T-helper 2 cell (primary cell): ENCODE measurements around the gene SPAG6.
"Not testable (repeated sequence)": the region's sequence is repeated elsewhere in the genome, so short reads cannot be mapped to it uniquely, and the experiment has no call there.

Experiments used
- DNase-seq, 5 experiments: peaks; one replicate each; pipeline versions ENCODE4 v3.0.0 to v3.0.0-alpha.2; 2012 to 2022
- total RNA-seq, 2 donors: gene quantifications; one replicate each; lab custom pipeline; 2026; lab: John Stamatoyannopoulos, UW

Gene SPAG6
- total RNA-seq, result 0 to 0.13 reads per million in 2 donors

DNA sequence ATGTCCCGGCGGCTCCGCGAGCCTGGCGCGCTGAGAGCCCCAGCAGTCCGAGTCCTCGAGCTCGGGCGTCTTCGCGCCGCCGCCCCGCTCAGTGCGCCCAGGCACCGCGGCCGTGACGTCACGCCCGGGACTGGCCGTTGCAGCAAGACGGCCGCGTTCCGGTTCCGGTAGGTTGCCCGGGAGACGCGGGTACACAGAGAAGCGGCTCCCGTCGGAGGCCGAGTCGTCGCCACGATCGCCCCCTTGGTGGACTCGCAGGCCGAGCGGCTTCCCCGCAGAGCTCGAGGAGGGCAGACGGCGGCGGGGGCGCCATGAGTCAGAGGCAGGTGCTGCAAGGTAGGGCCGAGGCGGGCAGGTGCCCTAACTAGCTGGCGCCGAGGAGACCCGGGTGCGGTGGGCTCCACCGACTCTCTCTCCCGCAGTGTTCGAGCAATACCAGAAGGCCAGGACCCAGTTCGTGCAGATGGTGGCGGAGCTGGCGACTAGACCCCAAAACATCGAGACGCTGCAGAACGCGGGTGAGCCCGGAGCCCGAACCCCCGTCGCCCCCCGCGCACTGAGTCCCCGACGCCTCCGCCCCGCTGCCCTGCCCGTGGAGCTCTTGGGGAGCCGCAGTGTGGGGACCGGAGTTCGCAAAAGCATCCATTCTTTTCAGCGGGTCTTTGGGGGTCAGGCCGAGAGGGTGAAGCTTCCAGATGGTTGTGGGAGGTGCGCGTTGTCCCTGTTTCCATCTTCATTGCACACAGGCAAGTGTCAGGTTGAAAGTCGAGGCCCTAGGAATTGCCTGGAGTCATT is at the start of gene SPAG6:
Gene SPAG6 (plus strand): TSS at position 196 of the 795 bp plus-strand sequence. CDS start 116 bp downstream, at position 312.
- DNase-seq, result peak in 3 of 5 experiments; percentile 18 to 77 (median 23)

DNA sequence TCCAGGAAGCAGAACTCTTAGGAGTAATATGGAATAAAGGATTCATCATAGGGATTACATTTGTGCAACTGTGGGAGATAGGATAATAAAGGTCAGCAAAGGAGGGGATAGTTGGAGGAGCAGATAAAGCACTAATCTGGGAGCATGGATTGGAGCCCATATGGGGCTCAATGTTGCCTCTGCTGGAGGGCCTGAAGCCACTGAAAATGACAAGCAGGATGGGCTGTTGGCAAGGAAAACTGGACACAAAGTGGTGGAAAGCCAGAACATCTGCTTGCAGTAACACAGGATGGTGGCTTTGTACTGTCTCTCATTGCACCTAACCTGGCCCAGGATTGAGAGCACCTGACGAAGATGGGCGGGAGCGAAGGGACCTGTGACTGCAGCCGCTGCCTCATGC is 44.1 kb upstream of the SPAG6 start:
- DNase-seq, result no peak

DNA sequence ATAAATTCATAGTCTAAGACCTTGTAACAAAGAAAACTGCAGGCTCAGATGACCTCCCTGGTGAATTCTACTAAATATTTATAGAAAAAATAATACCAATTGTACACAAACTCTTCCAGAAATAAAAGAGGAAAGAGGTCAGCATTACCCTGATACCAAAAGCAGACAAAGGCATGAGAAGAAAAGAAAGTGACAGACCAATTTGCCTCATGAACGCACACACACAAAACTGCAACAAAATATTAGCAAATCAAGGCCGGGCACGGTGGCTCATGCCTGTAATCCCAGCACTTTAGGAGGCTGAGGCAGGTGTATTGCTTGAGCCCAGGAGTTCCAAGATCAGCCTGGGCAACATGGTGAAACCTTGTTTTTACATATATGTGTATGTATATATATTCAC is 41.8 kb upstream of the SPAG6 start:
- no peak for DNase-seq

DNA sequence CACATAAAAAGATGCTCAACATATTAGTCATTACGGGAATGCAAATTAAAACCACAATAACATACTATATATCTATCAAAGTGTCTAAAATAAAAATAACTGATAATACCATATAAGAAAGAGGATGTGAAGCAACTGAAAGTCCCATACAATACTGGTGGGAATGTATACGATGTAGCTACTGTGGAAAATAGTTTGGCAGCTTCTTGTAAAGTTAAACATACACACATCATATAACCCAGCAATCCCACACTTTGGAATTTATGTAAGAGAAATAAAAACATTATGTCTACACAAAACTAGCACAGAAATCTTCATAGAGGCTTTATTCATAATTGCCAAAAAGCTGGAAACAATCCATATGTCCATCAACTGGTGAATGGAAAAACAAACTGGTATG is 39.6 kb upstream of the SPAG6 start:
- DNase-seq, result no peak

DNA sequence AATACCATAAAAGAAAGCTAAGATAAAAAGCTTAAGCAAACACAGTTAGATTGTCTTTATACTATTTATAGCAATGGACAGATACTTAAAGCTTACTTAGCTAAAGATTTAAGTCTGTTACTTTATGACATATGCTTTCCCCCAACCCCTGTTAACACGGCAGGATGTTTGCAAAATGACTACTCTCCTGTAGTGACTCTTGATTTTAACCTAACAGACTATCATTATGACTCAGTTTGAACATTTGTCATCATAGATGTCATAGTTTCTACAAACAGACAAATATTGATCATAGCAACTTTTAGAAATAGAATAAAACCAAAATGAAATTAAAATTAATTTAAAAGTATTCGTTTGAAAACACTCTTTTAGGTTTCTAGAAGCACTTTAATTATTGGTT is 36.9 kb upstream of the SPAG6 start:
- peak in 1 of 5 experiments; percentile 93 for DNase-seq

DNA sequence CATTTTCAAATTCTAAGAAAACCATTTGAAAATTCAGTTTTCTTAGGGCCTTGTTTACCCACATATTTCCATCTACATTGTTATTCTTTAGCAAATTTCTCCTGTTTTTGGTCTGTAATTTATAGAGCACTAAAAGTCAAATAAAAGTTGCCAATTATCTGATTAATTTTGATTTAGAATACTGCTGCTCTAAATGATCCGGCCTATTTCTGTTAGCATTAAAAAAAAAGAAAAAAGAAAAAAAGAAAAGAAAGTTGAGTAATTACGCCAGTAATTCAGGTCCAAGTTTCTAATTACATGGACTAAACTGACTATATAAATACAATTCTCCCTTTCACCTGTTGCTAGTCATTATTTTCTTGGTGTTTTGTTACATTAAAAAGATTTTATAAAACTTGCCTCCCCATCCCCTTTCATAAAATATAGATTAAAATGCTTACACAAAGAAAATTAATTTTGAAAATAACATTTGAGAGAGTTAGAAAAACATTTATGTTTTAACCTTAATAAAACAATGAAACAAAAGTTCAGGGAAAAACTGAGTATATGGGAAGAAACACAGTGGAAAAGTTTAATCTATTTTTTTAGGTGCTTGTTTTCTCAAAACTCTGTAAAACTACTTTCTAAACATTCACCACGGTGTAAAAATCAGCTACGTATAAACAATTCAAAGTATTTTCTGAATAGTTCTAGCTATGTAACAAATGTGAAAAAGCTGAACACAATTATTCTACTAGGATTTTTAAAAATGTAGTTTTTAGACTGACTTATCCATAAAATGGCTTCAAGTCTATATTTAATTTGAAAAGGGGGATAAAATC is 35.9 kb upstream of the SPAG6 start:
- DNase-seq, result no peak

DNA sequence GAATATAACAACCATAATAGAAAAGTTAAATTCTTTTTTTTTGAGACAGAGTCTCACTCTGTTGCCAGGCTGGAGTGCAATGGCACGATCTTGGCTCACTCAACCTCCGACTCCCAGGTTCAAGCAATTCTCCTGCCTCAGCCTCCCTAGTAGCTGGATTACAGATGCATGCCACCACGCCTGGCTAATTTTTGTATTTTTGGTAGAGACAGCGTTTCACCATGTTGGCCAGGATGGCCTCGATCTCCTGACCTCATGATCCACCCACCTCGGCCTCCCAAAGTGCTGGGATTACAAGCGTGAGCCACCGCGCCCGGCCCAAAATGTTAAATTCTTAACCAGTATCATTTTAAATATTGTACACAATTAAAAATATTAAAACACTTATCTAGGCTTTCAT is 35.3 kb upstream of the SPAG6 start:
- DNase-seq, result not testable (repeated sequence)

DNA sequence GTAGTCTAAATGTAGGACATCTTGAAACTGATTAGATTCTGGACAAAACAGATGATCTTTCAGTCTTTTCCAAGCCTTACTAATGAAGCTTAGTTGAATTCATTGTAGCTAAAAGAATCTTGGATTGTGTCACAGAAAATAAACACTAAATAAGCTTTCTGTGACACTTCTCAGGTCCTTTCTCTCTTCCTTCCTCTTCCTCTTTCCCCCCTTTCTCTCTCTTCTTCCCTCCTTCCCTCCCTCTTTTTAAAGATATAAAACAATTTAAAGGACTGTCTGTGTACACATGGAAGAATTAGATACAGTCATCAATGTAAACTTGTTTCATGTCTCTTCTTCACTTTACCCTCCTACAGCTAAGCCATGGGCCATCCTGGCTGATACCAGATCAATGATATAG is 34.4 kb upstream of the SPAG6 start:
- no peak for DNase-seq

DNA sequence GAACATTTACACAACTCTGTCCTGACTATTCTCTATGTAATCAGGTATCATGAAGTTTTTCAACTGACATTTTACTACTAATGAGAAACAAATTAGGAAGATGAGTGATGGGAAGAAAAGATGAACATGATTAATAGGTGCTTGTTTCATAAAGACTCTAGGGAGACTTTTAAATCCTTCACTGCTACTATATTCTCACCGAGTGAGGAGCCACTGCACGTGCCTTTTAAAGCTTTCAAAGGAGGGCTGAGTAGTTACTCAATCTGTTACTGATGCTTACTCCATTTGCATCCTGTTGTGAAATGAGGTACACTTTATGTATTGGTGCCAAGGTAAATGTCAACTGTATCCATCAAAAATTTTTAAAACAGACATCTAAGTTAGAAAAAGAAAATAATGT is 30.4 kb upstream of the SPAG6 start:
- peak in 1 of 5 experiments; percentile 60 for DNase-seq

DNA sequence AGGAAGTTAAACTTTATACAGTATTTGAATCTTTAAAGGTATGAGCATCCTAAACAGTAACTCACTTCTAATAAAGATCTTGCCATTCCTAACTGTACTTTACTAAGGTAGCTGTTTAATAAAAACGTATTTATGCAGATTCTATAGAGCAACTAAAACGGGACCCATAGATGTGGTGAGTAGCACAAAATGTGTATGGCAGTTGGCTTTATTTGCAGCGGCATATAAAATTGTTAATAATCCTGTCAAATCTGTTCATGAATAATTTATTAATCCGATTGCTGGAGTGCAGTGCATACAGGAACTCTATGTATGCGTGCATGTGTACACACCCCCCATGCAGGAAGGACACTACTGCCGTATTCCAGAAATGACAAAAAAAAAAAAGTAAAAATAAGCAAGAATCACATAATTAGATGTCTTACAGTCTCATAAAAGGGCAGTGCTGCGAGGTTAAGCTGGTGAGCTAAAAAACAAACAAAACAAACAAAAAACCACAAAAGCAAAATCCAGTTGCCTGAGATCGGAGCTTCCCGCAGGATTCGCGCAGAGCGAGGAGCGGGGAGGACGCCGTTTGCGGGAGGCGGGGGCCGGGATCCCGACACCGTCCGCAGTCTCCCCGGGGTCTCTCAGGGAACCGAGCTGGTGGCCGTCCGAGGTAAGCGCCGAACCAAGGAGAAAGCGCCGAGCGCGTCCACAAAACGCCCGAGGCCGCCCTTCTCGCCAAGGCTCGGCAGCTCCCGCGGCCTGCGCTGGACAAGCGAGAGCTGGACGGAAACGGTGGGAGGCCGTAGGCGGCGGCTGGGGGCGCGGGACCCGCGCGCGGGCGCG is 29.6 kb upstream of the SPAG6 start:
- peak in 1 of 5 experiments; percentile 42 for DNase-seq

DNA sequence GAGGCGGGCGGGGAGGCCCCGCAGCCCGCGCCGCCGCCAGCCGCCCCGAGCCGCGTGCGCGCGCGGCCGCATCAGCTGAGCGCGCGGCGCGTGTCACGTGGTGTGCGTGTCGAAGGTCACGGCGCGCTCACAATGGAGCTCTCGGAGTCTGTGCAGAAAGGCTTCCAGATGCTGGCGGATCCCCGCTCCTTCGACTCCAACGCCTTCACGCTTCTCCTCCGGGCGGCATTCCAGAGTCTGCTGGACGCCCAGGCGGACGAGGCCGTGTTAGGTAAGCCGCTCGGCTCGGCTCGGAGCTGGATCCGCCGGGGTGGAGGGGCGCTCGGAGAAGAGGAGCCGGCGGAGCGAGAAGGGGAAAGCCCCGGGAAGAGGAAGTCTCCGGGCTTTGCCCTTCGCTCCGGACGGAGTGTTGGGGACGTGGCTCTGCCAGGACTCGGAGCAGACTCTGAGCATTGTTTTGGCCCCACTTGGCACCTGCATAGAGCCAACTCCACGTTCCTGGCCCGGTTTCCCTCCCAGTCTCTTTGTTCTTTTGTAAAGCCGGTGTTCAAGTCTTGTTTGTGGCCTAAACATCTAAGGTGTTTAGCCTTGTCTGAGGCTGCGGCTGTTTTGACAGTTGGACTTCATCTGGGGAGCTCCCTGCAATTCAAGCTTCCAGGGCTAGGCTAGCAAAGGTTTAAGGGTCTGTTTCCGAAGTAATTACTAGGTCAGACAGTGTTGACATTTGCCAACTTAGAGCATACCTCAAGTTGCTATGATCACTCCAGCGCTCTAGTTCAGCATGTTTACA is 28.8 kb upstream of the SPAG6 start, which contains the start of gene COMMD3:
Gene COMMD3 (plus strand): TSS at position 103 of the 790 bp plus-strand sequence. CDS start 30 bp downstream, at position 133.
- peak; percentile 62 to 93 (median 73) for DNase-seq

DNA sequence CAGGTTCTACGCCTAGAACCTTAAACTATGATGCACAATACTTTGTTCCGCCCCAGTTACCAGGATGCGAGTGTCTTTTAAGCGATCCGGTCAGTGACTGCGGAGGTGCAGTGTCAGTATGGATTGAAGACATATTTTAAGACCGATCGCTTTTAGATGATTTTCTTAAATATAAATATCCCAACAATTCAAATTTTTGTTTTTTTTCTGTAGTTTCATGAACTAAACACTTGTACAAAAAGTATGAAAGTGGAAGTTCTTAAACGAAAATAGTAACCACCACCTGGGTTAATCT is 28.3 kb upstream of the SPAG6 start:
- no peak for DNase-seq

DNA sequence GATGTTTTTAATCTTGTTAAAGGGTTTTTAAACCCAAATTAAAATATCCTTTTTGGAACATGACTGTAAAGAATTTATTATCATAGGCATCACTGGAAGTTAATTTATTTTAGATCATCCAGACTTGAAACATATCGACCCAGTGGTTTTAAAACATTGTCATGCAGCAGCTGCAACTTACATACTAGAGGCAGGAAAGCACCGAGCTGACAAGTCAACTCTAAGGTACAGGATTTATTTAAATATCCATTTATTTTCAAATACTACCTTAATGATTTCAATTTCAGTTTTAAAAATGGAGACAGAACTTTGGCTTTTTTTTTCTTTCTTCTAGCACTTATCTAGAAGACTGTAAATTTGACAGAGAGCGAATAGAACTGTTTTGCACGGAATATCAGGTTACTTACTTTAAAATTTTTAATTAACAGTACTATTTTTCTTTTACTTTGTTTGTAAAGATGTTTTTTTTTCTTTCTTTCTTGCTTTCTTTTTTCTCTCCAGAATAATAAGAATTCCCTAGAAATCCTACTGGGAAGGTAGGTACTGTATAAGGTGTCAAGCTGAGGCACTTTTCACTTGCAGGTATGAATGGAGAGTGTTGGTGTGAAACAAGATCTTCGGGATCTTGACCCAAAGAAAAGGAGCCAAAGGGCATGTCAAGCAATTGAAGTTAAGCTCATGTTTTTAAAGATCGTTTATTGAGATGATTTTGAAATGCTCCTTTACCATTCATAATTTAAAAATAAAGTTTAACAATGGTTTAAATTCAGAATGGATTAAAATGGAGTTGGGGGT is 27.3 kb upstream of the SPAG6 start:
- no peak for DNase-seq

DNA sequence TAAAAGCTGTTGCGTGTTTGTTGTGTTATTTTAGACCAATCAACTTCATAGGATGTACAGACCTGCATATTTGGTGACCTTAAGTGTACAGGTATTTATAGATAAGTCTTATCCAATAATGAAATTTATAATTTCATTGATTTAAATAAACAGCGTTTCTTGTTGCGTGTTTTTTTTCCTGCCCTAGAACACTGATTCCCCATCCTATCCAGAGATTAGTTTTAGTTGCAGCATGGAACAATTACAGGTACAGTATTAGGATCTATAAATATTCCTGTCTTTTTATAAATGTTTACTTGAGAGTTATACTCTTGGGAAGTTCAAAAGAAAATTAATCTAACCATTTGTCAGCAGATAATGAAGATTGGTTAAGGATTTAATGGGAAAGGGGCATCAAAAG is 26.5 kb upstream of the SPAG6 start:
- DNase-seq, result no peak

DNA sequence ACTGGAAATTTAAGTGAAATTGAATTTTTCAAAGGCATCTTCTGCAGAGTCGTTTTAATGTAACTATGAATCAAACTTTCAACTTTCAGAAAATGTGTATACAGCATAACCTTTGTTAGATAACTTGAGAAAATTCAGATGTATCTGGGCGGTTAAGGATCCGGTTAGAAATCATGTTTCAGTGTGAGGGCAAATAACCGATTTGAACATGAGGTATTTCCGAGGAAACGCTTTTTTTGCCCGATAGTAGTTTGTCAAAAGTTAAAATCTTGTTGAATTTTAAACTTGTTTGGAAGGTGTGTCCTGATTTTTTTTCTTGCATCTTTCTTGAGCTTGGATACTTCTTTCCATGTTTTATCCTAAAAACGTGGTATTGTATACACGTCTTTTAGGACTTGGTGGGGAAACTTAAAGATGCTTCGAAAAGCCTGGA is 25.7 kb upstream of the SPAG6 start:
- DNase-seq, result no peak

DNA sequence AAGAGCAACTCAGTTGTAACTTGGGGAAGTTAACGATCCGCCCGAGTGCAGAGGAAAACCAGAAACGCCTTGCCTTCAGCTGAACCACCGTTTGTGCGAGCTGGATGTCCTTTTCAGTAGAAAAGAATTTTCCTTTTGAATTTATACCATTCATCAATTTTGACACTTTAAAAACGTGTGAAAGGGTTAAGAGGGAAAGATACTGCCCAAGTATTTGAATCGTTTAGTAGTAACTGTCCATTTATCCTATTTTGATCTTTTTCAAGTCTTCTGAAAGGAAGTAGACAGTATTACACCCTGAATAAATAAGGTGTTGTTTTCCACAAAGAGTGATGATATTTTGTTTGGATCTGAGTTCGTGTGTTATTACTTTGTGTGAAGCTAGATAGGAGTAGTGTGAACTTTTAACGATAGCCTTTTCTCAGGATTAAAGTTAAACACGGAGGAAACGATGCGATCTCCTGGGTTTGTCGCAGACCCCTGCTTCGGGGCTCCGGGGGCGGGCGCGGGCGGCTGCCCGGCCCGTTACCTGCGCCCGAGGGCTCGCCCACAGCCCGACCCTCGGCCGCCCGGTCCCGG is 25.2 kb upstream of the SPAG6 start:
- DNase-seq, result peak in 1 of 5 experiments; percentile 14

DNA sequence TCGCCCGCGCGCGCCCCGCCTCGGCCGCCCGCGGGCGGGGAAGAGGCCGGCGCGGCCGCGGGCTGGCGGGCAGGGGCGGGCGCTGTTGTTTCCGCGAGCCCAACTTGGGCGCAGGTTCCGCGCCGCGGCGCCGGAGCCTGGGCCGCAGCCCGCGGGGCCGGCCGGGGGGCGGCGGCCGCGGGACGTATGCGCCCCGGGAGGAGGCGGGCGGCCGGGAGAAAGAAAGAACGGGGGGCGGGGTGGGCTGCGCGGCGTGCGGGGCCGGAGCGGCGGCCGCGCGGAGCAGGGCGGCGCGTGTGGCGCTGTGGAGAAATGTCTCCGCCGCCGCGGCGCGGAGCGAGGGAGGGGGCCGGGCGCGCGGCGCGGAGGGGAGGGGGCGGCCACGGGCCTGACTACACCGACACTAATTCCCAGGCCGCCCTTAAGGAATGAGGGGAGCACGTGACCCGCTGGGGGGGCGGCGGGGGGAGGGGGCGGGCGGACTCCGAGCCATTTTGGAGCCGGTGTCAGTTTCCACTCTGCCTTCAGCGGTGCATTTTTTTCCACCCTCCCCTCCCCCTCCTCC is 24.6 kb upstream of the SPAG6 start, which contains the start of gene BMI1:
Gene BMI1 (plus strand): TSS at position 509 of the 565 bp plus-strand sequence. CDS start 5,351 bp downstream, outside the sequence.
- peak; percentile 38 to 79 (median 56) for DNase-seq

DNA sequence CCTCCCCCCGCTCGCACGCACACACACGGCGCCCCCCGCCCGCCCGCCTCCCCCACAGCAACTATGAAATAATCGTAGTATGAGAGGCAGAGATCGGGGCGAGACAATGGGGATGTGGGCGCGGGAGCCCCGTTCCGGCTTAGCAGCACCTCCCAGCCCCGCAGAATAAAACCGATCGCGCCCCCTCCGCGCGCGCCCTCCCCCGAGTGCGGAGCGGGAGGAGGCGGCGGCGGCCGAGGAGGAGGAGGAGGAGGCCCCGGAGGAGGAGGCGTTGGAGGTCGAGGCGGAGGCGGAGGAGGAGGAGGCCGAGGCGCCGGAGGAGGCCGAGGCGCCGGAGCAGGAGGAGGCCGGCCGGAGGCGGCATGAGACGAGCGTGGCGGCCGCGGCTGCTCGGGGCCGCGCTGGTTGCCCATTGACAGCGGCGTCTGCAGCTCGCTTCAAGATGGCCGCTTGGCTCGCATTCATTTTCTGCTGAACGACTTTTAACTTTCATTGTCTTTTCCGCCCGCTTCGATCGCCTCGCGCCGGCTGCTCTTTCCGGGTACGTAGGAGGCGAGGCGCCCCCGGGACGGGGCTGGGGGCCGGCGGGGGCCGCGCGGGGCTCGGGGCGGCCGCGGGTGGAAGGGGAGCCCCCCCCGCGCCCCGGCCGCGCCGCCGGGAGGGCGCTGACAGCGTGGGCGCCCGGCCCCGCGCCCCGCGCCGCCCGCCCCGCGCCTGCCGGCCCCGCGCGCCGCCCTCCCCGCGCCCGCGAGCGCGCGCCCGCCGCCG is 24.0 kb upstream of the SPAG6 start:
- DNase-seq, result peak; percentile 31 to 77 (median 52)

DNA sequence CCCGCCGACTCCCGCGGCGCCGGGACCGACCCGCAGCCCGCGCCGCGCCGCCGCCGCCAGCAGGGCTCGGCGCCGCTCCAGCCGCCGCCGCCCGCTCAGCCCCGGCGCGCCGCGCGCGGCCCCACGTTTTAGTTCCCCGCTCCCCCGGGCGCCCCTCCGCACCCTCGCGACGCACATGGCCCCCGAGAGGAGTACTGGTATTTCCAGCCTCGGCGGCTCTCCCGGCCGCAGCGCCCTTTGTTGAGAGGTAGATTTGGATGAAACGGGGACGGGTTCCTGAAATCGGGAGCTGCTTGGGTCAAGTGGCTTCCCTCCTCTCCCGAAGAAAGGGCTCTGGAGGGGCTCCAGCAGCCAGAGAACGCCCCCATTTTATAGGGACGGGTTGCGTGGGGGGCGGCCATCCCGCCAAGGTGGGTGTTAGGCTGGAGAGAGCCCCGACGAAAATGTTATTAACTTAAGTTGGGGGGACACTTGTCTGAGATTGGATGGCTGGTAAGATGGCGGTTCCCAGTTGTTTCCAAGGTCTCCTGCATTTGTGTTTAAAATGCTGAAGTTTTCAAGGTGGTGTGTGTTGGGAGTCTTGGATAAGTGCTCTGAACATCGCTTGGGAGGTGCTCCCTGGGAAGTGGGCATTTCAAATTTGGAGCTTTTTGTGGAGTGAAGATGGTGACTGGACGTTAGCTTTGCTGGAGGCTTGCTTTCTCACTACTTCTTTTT is 23.2 kb upstream of the SPAG6 start:
- DNase-seq, result peak in 2 of 5 experiments; percentile 24 to 45
